ENCODE results near the gene C14orf180.

- TF ChIP-seq, protein P1, sequence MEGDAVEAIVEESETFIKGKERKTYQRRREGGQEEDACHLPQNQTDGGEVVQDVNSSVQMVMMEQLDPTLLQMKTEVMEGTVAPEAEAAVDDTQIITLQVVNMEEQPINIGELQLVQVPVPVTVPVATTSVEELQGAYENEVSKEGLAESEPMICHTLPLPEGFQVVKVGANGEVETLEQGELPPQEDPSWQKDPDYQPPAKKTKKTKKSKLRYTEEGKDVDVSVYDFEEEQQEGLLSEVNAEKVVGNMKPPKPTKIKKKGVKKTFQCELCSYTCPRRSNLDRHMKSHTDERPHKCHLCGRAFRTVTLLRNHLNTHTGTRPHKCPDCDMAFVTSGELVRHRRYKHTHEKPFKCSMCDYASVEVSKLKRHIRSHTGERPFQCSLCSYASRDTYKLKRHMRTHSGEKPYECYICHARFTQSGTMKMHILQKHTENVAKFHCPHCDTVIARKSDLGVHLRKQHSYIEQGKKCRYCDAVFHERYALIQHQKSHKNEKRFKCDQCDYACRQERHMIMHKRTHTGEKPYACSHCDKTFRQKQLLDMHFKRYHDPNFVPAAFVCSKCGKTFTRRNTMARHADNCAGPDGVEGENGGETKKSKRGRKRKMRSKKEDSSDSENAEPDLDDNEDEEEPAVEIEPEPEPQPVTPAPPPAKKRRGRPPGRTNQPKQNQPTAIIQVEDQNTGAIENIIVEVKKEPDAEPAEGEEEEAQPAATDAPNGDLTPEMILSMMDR (IDR thresholded peaks at IDR 0.05) = no peak
- TF ChIP-seq POLR2A (IDR thresholded peaks at IDR 0.05) = no peak
Observed at GRCh38 chr14:104537613-104537988, 42.0 kb upstream of the C14orf180 start.

Data from right lobe of liver (tissue), 4 donors.